GM06990 (cell line): ENCODE data around the gene AMZ1.
A peak's percentile ranks its signal among the peaks of the same experiment; 100 is the strongest.
"Not testable (repeated sequence)": the region's sequence is repeated elsewhere in the genome, so short reads cannot be mapped to it uniquely, and the experiment has no call there.

Experiments used
- DNase-seq: peaks from one replicate; pipeline ENCODE4 v3.0.0-alpha.2; 2011; ENCODE audit not compliant: insufficient read length; ENCODE audit errors: extremely low read depth
- H3K27me3 ChIP-seq: replicated peaks from 2 replicates; pipeline ENCODE4 v1.6.0; 2011; ENCODE audit warnings: low read length; ENCODE audit not compliant: control insufficient read depth, insufficient read depth
- H3K36me3 ChIP-seq: 2 replicates; pipeline ENCODE4 v1.5.1; 2011; ENCODE audit warnings: low read length; ENCODE audit not compliant: control insufficient read depth, insufficient read depth
- H3K4me3 ChIP-seq: replicated peaks from 2 replicates; pipeline ENCODE4 v1.5.1; 2011; ENCODE audit warnings: low read depth, mild to moderate bottlenecking, control low read depth, low read length
- TF ChIP-seq, protein P1 (sequence below): IDR thresholded peaks from 2 replicates; pipeline ENCODE4 v1.5.1; 2011; ENCODE audit warnings: low read length, control low read depth, mild to moderate bottlenecking, inconsistent platforms; ENCODE audit not compliant: insufficient read depth, poor library complexity, severe bottlenecking

AMZ1 gene

DNA sequence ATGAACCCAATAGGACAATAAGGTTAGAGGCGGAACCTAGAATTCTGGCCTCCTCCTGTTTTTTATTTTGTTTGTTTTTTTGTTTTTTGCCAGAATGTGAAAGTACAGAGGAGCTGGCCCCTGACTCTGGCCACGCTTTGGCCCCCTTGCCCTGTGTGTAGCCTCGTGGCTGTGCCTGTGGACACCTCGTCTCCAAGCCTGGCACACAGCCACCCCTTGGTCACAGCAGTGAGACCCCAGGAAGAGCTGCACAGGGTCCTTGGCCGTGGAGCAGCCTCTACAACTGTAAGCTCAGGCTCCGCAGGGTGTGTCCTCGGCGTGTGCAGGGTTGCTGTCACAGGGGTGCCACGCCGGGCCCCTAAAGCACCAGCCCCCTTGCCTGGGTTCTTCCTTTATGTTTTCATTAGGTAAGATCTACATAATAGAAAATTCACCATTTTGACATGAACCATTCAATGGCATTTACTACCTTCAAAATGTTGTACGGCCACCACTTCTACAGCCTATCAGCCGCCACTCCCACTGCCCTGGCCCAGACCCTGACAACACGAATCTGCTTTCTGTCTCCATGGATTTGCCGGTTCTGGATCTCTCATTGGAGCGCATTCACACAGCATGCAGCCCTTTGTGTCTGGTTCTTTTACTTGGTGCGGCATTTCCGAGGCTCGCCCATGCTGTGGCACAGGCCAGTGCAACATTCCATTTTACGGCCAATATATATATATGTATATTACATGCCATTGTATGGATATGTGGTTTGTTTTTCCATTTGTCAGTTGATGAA, 51.0 kb downstream of the AMZ1 start:
- no peak for DNase-seq
- TF ChIP-seq, protein P1, sequence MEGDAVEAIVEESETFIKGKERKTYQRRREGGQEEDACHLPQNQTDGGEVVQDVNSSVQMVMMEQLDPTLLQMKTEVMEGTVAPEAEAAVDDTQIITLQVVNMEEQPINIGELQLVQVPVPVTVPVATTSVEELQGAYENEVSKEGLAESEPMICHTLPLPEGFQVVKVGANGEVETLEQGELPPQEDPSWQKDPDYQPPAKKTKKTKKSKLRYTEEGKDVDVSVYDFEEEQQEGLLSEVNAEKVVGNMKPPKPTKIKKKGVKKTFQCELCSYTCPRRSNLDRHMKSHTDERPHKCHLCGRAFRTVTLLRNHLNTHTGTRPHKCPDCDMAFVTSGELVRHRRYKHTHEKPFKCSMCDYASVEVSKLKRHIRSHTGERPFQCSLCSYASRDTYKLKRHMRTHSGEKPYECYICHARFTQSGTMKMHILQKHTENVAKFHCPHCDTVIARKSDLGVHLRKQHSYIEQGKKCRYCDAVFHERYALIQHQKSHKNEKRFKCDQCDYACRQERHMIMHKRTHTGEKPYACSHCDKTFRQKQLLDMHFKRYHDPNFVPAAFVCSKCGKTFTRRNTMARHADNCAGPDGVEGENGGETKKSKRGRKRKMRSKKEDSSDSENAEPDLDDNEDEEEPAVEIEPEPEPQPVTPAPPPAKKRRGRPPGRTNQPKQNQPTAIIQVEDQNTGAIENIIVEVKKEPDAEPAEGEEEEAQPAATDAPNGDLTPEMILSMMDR = no peak
- no peaks in the 10 kb centered on the region for H3K36me3 ChIP-seq

DNA sequence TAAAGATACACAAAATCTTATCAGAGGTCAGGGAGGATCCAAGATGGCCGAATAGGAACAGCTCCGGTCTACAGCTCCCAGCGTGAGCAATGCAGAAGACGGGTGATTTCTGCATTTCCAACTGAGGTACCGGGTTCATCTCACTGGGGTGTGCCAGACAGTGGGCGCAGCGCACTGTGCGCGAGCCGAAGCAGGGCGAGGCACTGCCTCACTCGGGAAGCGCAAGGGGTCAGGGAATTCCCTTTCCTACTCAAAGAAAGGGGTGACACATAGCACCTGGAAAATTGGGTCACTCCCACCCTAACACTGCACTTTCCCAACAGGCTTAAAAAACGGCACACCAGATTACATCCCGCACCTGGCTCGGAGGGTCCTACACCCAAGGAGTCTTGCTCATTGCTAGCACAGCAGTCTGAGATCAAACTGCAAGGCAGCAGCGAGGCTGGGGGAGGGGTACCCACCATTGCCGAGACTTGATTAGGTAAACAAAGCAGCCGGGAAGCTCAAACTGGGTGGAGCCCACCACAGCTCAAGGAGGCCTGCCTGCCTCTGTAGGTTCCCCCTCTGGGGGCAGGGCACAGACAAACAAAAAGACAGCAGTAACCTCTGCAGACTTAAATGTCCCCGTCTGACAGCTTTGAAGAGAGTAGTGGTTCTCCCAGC, 55.7 kb downstream of the AMZ1 start:
- H3K27me3 ChIP-seq, H3K36me3 ChIP-seq, H3K4me3 ChIP-seq, DNase-seq: not testable (repeated sequence)

More for the DNA sequence above, 51.0 kb downstream of the AMZ1 start:
- H3K27me3 ChIP-seq = no peaks in the 10 kb centered on the region
- no peak overlapping the region for H3K4me3 ChIP-seq

DNA sequence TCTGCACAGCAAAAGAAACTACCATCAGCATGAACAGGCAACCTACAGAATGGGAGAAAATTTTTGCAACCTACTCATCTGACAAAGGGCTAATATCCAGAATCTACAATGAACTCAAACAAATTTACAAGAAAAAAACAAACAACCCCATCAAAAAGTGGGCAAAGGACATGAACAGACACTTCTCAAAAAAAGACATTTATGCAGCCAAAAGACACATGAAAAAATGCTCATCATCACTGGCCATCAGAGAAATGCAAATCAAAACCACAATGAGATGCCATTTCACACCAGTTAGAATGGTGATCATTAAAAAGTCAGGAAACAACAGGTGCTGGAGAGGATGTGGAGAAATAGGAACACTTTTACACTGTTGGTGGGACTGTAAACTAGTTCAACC, 60.7 kb downstream of the AMZ1 start:
- not testable (repeated sequence) for DNase-seq, H3K36me3 ChIP-seq, H3K27me3 ChIP-seq

DNA sequence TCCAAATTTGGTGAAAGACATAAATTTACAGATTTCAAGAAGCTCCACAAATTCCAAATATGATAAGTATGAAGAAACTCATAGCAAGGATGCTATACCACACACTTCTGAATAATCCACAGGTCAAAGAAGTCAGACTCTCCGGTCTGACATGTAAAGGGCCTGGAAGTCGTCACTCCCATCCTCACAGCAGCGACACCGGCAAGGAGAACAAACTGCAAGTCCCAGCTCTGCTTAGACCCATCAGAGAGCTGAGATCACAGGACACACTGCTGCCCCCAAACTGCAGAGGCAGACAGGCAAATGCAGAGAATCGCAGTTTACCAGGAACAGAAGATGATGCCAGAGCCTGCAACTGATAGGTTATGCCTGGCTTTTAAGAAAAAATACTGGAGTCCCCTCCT, 62.0 kb downstream of the AMZ1 start:
- Histone ChIP-seq H3K36me3 (no peaks in the 10 kb centered on the region), H3K4me3 (no peak overlapping the region), H3K27me3 (no peaks in the 10 kb centered on the region)
- DNase-seq = no peak
- TF ChIP-seq, protein P1 = no peak

More for the DNA sequence above, 60.7 kb downstream of the AMZ1 start:
- not testable (repeated sequence) for H3K4me3 ChIP-seq

DNA sequence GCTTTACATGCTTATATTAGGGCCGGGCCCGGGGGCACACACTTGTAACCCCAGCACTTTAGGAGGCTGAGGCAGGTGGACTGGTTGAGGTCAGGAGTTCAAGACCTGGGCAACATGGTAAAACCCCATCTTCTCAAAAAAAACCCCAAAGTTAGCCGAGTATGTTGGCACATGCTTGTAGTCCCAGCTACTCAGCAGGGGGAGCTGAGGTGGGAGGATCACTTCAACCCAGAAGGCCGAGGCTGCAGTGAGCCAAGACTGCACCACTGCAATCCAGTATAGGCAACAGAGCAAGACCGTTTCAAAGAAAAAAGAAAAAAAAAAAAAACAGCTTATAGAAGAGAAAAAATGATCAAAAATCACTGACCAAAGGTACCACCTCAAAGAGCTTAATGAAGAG, 63.1 kb downstream of the AMZ1 start:
- no peak overlapping the region for H3K4me3 ChIP-seq
- DNase-seq = no peak
- TF ChIP-seq, protein P1 = peak; percentile 7
- H3K27me3 ChIP-seq = no peaks in the 10 kb centered on the region
- no peaks in the 10 kb centered on the region for H3K36me3 ChIP-seq

DNA sequence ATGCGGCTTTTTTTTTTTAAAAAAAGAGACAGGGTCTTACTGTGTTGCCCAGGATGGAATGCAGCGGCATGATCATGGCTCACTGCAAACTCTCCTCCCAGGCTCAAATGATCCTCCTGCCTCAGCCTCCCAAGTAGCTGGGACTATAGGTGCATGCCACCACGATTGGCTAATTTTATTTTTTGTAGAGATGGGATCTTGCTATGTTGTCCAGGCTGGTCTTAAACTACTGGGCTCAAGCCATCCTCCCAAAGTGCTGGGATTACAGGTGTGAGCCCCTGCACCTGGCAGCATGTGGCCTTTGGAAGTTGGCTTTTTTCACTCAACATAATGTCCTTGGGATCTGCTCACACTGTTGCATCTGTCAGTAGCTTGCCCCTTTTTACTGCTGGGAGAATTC, 65.1 kb downstream of the AMZ1 start:
- TF ChIP-seq, protein P1 = no peak
- no peak for DNase-seq
- no peaks in the 10 kb centered on the region for H3K27me3 ChIP-seq

DNA sequence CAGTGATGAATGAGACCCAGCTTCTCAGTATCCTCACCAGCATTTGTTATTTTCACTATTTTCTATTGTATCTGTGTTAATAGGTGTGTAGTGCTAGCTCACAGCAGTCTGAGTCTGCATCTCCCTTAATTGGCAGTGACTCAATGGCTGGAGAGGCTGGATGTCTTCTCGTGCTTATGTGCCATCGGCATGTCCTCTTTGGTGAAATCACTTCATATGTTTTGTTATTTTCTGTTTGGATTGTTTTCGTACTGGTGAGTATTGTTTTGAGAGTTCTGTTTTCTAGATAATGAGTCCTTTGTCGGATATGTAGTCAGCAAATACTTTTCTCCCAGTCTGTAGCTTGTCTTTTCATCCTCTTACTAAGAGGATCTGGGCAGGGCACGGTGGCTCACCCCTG, 66.1 kb downstream of the AMZ1 start:
- TF ChIP-seq, protein P1 = no peak
- H3K27me3 ChIP-seq = no peaks in the 10 kb centered on the region
- DNase-seq = no peak
- H3K36me3 ChIP-seq = no peaks in the 10 kb centered on the region
- no peak overlapping the region for H3K4me3 ChIP-seq

More for the DNA sequence above, 65.1 kb downstream of the AMZ1 start:
- H3K36me3 ChIP-seq = no peaks in the 10 kb centered on the region
- H3K4me3 ChIP-seq = no peak overlapping the region
